Skin of body (tissue), 2 donors: ENCODE data around the gene UHRF2. TPM values are rescaled to one million over a fixed set of nuclear protein-coding genes. Genes with fewer than 3 reads are reported as not detected.
"Not testable (repeated sequence)": the region's sequence is repeated elsewhere in the genome, so short reads cannot be mapped to it uniquely, and the experiment has no call there.

ENCODE experiments used
- DNase-seq: peaks from one replicate; lab custom pipeline; 2025; lab: John Stamatoyannopoulos, UW
- total RNA-seq: library from RNA; depleted of rRNA; stranded (reverse); fragments of >200 nt; gene quantifications from one replicate; pipeline ENCODE4 v1.2.3, GENCODE V29; 2014

The UHRF2 gene
- total RNA-seq, 1 donor from 2014 or later: 49.9 TPM

GRCh38 chr9:6484210-6484609, 71.2 kb downstream of the UHRF2 start:
- DNase-seq: no peak

DNA sequence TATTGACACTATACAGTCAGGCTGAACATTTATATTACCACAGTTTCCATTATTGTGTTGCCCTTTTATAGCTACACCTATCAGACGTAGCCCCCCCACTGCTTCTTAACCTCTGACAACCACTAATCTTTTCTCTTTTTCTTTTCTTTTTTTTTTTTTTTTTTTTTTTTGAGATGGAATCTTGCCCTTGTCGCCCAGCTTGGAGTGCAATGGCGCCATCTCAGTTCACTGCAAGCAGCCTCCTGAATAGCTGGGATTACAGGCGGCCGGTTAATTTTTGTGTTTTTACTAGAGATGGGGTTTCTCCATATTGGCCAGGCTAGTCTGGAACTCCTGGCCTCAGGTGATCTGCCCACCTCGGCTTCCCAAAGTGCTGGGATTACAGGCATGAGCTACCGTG, 75.4 kb downstream of the UHRF2 start:
- DNase-seq: no peak

GRCh38 chr9:6489099-6489498, 76.1 kb downstream of the UHRF2 start:
- DNase-seq: no peak

DNA sequence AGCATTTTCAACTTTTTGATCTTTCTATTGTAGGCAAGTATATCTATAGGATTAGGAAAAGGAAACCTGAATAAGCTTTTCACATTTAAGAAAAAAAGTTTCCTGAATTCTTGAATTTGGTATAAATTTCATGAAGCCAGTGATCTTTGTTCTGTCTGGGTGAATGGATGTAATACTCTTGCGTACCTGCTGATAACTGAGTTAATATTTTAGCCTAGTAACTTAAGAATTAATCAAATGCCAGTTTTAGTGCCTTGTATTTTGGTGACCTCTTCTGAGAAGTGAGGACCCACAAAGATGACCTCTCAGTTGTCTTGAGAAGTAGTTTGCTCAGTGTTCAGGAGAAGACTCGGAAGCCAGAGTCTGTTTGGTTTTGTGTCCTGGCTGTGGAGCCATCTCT, 77.9 kb downstream of the UHRF2 start:
- no peak for DNase-seq

- DNase-seq: no peak
Observed at GRCh38 chr9:6495466-6495865, 82.5 kb downstream of the UHRF2 start.

GRCh38 chr9:6498982-6499381, 86.0 kb downstream of the UHRF2 start:
- no peak for DNase-seq

DNA sequence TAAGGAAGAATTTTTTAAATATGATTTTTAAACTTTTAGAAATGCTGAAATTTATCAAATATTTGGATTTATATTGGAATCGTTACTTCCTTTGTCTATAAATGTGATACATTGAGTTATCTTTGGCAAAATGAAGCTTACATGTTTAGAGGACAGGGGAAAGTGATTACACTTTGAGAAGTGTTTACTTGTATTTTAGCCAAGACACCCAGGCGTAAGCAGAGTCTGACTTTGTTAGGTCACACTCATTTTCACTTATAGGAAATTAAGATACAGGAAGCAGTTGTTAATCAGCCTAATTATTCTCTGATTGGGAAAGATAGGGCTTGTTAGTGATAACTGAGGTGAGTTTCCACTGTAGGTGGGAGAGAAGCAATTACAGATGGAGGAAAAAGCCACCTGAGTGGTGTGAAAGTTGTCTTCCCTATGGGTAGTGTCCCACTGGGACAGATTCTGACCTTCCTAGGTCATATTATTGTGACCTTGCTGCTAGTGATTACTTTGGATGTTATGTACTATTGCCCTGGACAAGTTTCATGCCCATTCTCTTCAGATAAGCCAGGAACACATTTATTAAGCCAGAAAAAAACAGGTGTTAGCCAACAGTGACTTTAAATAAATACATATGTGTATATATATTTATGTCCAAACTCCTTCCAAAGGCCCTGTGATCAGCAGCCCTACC, 88.7 kb downstream of the UHRF2 start:
- no peak for DNase-seq

- no peak for DNase-seq
Observed at GRCh38 chr9:6502399-6502798, 89.4 kb downstream of the UHRF2 start.

DNA sequence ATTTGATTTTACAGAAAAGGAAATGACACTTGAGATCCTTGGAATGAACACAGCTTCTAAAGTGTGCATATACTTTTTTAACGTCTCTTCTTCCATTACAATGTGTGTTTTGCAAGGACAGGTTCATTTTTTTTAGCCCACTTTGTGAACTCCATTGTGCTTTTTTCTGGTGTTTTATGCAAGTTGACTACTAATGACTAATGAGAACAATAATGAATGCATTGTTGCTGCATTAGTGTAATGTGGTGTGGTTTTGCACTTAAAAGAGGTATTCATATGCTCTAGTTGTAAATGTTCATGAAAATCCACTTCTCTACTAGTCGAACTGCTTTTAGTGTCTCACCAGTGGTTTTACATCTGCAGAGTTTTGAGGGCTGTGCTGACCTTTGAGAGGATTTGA, 93.6 kb downstream of the UHRF2 start:
- no peak for DNase-seq

DNA sequence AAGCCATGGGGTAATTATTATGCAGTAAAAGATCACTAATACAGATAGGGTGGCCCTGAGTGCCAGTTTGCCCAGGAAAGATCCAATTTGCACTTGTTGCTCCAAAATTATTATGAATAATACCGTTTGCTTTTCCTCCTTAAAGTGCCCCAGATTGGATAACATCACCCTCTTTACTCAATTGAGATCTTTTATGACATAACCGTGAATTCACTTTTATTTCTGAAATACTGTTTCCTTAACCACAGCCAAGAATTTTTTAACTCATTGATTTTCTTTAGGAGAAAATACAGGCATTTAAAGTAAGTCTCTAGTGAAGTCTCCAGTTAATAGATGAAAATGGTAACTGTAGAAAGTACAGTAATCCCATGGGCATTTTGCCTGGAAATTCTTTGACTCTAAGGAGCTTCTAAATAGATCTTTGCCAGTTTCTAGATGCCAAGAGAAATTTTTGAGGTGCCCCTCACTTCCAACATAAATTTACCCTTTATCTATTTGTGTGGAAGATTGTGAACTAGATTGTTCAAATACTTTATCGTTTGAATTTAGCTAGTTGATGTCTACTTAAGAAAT, 99.2 kb downstream of the UHRF2 start:
- DNase-seq: no peak

DNA sequence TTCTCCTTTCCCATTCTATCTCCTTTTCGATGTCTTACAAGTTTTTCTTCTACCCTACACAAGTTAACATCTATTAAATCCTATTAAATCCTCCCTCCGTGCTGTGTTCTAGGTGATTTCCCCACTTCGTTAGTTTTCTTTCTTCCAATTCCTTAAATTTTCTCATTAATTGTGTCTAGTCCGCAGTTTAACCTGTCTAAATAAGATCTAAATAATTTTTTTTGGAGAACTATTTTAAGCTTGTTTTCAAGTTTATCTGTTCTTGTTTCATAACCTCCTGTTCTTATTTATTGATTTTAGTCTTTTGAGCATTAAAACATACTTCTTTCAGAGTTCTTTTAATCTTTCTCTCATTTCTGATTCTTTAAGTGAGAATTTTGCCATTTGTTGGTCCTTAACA, 109.3 kb downstream of the UHRF2 start:
- no peak for DNase-seq

DNA sequence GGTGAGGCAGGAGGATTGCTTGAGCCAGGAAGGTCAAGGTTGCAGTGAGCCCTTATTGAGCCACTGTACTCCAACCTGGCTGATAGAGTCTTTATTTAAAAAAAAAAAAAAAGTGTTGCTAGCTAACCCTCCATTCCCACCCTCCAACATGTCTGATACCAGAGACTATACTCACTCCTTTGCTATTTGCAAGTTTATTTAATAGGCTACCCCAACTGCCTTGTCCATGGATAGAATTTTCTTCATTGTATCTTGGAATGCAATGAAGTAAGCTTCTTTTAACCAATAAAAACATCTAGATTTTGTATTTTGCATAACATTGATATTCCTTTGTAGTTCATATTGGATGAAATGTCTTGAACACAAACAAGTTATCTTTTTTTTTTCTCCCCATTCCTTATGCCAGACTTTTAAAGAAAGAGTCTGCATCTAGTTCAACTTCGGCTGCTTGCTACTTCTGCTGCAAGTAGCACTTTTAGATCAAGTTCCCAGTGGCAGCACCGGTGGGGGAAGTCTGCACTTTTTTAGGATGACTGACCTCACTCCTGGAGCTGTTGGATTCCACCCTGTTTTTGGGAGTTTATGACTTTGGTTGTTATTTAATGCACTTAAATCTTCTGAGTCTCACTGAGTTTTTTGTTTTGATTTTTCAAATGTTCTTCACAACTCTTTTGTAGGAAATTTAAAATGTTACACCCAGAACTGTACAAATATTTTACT, 112.5 kb downstream of the UHRF2 start:
- no peak for DNase-seq

GRCh38 chr9:6535594-6535993, 122.6 kb downstream of the UHRF2 start:
- DNase-seq: no peak

DNA sequence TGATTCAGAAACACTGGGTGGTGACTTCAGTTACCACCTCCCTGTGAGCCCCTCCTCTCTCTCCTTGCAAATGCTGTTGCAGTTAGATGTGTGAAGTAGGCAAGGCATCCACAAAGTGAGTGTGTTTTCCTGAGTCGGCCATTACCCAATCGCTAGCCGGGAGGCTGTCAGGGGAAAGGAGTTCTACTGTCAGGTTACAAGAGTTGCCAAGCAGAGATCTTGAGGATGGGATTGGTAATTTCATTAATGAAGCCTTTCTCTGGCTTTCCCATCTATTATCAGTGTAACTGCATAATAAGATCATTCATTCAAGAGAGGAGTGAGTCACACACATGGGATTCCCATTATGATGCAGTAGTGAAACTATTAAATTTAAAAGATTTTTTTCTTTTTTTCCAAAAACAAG, 125.7 kb downstream of the UHRF2 start:
- DNase-seq: no peak

DNA sequence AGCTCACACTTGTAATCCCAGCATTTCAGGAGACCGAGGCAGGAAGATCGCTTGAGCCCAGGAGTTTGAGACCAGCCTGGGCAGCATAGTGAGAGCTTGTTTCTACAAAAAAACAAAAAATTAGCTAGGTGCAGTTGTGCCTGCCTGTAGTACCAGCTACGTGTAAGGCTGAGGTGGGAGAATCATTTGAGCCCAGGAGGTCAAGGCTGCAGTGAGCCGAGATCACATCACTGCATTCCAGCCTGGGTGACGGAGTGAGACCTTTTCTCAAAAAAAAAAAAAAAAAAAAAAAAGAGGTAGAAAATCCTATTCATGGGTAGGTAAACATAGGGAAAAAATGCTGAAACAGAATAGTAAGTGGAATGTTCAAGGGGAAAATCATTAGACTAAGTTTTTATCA, 129.6 kb downstream of the UHRF2 start:
- not testable (repeated sequence) for DNase-seq

DNA sequence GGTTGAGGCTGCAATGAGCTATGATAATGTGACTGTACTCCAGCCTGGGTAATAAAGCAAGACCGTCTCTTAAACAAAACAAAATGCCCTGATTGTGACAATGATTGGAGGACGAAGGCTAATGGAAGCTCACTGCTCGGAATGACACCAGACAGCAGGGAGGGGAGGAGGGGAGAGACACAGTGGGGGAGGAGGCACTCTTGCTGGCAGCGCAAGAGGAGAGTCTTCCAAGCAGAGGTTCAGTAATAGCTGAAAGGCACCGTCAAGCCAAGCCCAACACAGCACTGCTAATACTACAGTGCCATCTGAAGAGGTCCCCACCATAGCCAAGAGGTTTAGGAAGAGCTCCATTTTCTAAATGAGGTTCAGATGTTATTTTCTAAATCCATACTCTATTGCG, 130.2 kb downstream of the UHRF2 start:
- no peak for DNase-seq

DNA sequence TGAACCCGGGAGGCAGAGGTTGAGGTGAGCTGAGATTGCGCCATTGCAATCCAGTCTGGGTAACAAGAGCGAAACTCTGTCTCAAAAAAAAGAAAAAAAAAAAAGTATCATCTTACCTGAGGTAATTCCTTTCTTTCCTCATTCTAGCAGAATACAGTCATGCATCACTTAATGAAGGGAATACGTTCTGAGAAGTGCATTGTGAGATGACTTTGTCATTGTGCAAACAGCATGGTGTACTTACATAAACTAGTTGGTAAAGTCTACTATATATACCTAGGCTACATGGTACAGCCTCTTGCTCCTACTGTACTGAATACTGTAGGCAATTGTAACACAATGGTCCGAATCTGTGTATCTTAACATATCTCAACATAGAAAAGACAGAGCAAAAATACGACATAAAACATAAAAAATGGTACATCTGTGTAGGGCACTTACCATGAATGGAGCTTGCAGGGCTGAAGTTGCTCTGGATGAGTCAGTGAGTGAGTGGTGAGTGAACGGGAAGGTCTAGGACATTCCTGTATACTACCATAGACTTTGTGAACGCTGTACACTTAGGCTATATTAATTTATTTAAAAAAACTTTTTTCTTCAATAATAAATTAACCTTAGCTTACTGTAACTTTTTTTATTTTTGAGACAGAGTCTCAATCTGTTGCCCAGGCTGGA, 132.2 kb downstream of the UHRF2 start:
- no peak for DNase-seq

DNA sequence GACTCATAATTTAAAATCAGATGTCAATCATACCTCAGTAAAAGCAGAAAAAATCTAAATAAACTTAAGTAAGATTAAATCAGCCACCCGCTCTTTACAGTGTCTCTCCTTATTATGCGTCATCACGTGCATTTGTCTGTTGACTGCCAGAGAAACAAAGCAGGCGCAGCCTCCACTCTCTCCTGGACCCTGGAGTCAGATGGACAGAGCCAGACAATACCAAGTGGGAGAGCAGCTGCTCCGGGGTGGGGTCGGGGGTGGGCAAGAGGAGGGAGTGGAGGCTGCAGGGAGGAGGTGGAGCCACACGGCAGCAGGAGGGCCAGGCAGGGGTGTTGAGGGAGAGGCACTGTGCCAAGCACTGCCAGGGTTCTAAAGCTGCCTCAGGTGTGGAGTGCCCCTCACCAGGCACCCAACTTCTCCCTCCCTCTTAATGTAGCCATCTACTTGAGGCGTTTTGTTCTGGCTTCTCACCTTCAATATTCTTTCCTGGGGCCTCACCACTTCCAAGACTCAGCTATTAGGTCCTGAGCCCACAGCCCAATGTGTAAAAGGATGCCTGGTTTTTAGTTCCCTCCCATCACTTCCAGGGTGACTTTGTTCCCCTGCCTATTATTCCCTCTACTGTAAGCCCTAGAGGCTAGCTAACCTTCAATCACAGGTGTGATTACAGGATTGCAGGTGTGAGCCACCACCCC, 136.3 kb downstream of the UHRF2 start:
- no peak for DNase-seq

- DNase-seq: no peak
Observed at GRCh38 chr9:6551136-6551535, 138.1 kb downstream of the UHRF2 start.

DNA sequence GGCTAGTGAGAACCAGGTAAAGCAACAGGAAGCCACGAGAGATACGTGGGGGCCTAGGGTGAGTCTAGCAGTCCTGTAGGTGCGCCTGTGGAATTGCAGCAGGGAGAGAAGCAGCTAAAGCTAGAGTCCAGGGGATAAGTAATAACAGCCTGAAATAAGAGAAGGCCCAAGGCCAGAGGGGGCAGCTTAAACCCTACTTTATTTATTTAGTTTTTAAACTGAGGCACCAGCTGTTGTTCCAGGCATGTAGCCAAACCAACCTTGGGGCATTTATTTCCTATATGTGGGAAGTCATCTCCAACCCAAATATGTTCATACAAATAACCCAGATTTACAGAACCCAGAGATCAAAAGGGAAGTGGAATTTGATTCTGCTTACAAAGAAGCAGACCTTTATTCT, 139.0 kb downstream of the UHRF2 start:
- DNase-seq: no peak

DNA sequence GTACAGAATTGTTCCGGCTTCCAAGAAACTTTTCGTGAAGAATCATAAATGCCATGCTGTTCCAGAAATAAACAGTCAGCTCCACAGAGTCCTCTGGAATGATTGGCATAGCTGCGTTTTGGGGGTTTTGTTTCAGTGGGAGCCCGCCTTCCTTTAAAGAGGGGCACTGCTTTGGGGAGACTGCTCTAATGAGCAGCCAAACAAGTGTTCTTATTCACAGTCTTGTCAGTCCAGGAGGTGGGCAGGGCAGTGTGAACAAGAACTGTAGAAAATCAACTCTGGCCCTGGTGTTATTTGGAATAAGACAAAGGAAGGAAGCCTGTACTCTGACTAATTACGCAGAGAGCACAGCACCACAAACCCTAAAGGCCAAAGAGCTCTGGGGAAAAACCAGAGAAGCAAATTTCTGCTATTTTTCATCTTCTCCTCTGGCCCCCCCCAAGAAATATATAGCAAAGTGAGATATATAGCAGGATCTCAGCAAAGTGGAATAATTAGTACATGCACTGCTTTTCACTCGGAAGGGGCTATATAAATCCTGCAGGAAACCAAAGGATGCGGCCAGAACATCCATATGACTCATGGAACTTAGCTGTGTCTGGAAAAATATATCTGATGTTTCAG, 139.6 kb downstream of the UHRF2 start:
- no peak for DNase-seq
